Panc1 (cell line): ENCODE measurements around the gene MRPL9. TPM values are rescaled to one million over a fixed set of nuclear protein-coding genes. Genes with fewer than 3 reads are reported as not detected.

ENCODE experiments used
- ATAC-seq: fragments of 200-7000 bp; cut with Tn5 transposase; 2 replicates; pipeline ENCODE4 v1.9.1; 2020; ENCODE audit warnings: mild to moderate bottlenecking, moderate library complexity
- BruUV-seq: library from RNA; stranded (reverse); fragments of 400-500 nt; replicated peaks from 2 replicates; lab custom pipeline; 2021; lab: Mats Ljungman, UMichigan
- CTCF ChIA-PET: fragments of 300-600 bp; sonication (Branson Sonifier 250); formaldehyde crosslinking; loops from one replicate; lab custom pipeline; 2022; ENCODE audit warnings: antibody characterized with exemption; lab: Charles Lee
- POLR2A ChIA-PET: fragments of 300-600 bp; sonication (Branson Sonifier 250); formaldehyde crosslinking; loops from one replicate; lab custom pipeline; 2022; ENCODE audit warnings: antibody characterized with exemption; lab: Charles Lee
- DNase-seq: peaks from one replicate; pipeline ENCODE4 v3.0.0-alpha.2; 2010; ENCODE audit warnings: low read depth, low spot score
- H3K27ac ChIP-seq: 2 replicates; pipeline ENCODE4 v1.5.1; 2011; ENCODE audit warnings: mild to moderate bottlenecking, low read length, inconsistent platforms
- H3K27me3 ChIP-seq: fragments of 200-500 bp; sonication (Bioruptor generic); 2 replicates; pipeline ENCODE4 v1.6.0; 2014; ENCODE audit warnings: low read length, inconsistent platforms; ENCODE audit not compliant: control insufficient read depth, insufficient read depth
- H3K36me3 ChIP-seq: fragments of 200-500 bp; sonication (Bioruptor generic); 2 replicates; pipeline ENCODE4 v1.5.1; 2014; ENCODE audit warnings: inconsistent platforms, mild to moderate bottlenecking, low read length, moderate library complexity; ENCODE audit not compliant: control insufficient read depth, insufficient read depth
- H3K4me1 ChIP-seq: 2 replicates; pipeline ENCODE4 v1.5.1; 2011; ENCODE audit warnings: inconsistent platforms, mild to moderate bottlenecking, low read length, moderate library complexity; ENCODE audit not compliant: control insufficient read depth, insufficient read depth
- H3K4me3 ChIP-seq, 2 experiments: 2 replicates each; pipeline ENCODE4 v1.5.1; 2011 to 2012; ENCODE audit warnings: low read depth in 2 of 2, low read length in 2 of 2, mild to moderate bottlenecking in 2 of 2, inconsistent platforms in 1 of 2, moderate library complexity in 1 of 2
- H3K9me3 ChIP-seq: fragments of 200-500 bp; sonication (Bioruptor generic); 2 replicates; pipeline ENCODE4 v1.5.1; 2014; ENCODE audit warnings: low read depth, mild to moderate bottlenecking, inconsistent platforms, low read length, moderate library complexity; ENCODE audit not compliant: control insufficient read depth, insufficient read depth
- CTCF ChIP-seq: fragments of 450-650 bp; IDR thresholded peaks from 2 replicates; pipeline ENCODE4 v1.5.1; 2017; ENCODE audit warnings: mild to moderate bottlenecking
- POLR2AphosphoS5 ChIP-seq: IDR thresholded peaks from 2 replicates; pipeline ENCODE4 v1.6.1; 2012; ENCODE audit warnings: mild to moderate bottlenecking, low read depth, low read length, moderate library complexity
- REST ChIP-seq, 2 experiments: IDR thresholded peaks; 2 replicates each; pipeline ENCODE4 v1.6.1; 2011 to 2012; ENCODE audit warnings: low read depth in 2 of 2, control low read depth in 1 of 2, low read length in 1 of 2, mild to moderate bottlenecking in 1 of 2, moderate library complexity in 1 of 2; ENCODE audit not compliant: insufficient read depth in 1 of 2
- SIN3A ChIP-seq: IDR thresholded peaks from 2 replicates; pipeline ENCODE4 v1.6.1; 2012; ENCODE audit warnings: low read depth, mild to moderate bottlenecking, low read length, moderate library complexity, borderline replicate concordance; ENCODE audit not compliant: insufficient read depth
- TCF7L2 ChIP-seq: IDR thresholded peaks from 2 replicates; pipeline ENCODE4 v1.6.1; 2011; ENCODE audit warnings: mild to moderate bottlenecking, low read depth, low read length, inconsistent platforms
- in situ Hi-C: cut with HindIII; loops from 2 replicates; pipeline ENCODE4 v1.10.0; 2016; ENCODE audit warnings: low sequenced_read_pairs, low pct_unique_long_range_greater_than_20kb
- intact Hi-C: fragments of 100-400 bp; cut with micrococcal nuclease; formaldehyde crosslinking; loops from one replicate; pipeline ENCODE4 v1.10.0; 2022; ENCODE audit not compliant: unreplicated experiment
- total RNA-seq: library from RNA; stranded (reverse); gene quantifications from one replicate; pipeline ENCODE4 v1.2.1, GENCODE V29; 2021; ENCODE audit not compliant: unreplicated experiment

Gene MRPL9
- total RNA-seq, 1 experiment from 2014 or later, result 98.3 TPM

- H3K9me3 ChIP-seq, result no peaks in the 10 kb centered on the region
- H3K27me3 ChIP-seq, result no peaks in the 10 kb centered on the region
- peak within 1 kb of the TSS; percentile 82 for H3K27ac ChIP-seq
- peaks cover 18% of the 10 kb centered on the region; the same call in 1 of the 2 replicates for H3K4me1 ChIP-seq
- in situ Hi-C loops (no loop called here), intact Hi-C loops (no loop called here)
- ChIA-PET POLR2A (interaction anchor here (0.5 to 0.6 kb wide), 3 partner anchors 53 to 709 kb away, joined by 3 to 6 read pairs (median 4); no protein-coding TSS in a partner anchor), CTCF (interaction anchor here (0.7 kb wide), 1 partner anchor 40 kb away, joined by 3 read pairs; no protein-coding TSS in a partner anchor)
- BruUV-seq, result TSS peak; percentile 80
- DNase-seq (peak; percentile 96), ATAC-seq (peak; percentile 99)
- peak within 1 kb of the TSS; percentile 81 to 95 for H3K4me3 ChIP-seq
- no peaks in the 10 kb centered on the region for H3K36me3 ChIP-seq
- TF ChIP-seq SIN3A (peak; percentile 9; the same call in 1 of the 2 replicates), CTCF (no peak), POLR2AphosphoS5 (peak; percentile 48; the same call in 1 of the 2 replicates), TCF7L2 (peak; percentile 17; the same call in 1 of the 2 replicates), REST (IDR thresholded peaks at IDR 0.05; ENCODE audit: insufficient read depth in 1 of 2, low read depth in 2 of 2, low read length in 1 of 2) (no peak)
Measured at GRCh38 chr1:151790071-151790939, 27.0 kb upstream of the MRPL9 start, which contains the start of gene TDRKH. TDRKH (minus strand) TSS chr1:151790500; CDS start chr1:151783022, 7,478 bp downstream.

GRCh38 chr1:151787689-151788088 is 24.4 kb upstream of the MRPL9 start:
- BruUV-seq, result no TSS peak
- ATAC-seq (no peak), DNase-seq (no peak)
- TF ChIP-seq CTCF (no peak), POLR2AphosphoS5 (no peak), SIN3A (no peak), REST (IDR thresholded peaks at IDR 0.05; ENCODE audit: insufficient read depth in 1 of 2, low read depth in 2 of 2, low read length in 1 of 2) (no peak), TCF7L2 (no peak)
- Histone ChIP-seq H3K4me1 (peaks cover 18% of the 10 kb centered on the region; the same call in 1 of the 2 replicates), H3K4me3 (no peak overlapping the region), H3K27me3 (no peaks in the 10 kb centered on the region), H3K27ac (no peak overlapping the region), H3K36me3 (no peaks in the 10 kb centered on the region), H3K9me3 (no peaks in the 10 kb centered on the region)
- CTCF ChIA-PET, result no interaction called here
- in situ Hi-C loops (no loop called here), intact Hi-C loops (no loop called here)
- POLR2A ChIA-PET, result interaction anchor here (0.6 kb wide), 1 partner anchor 24 kb away, joined by 10 read pairs; the partner anchor contains the start of gene MRPL9
